BJ (cell line): Measurements from ENCODE around the gene OCLN. TPM values are rescaled to one million over a fixed set of nuclear protein-coding genes. Genes with fewer than 3 reads are reported as not detected.
"Not testable (repeated sequence)": the region's sequence is repeated elsewhere in the genome, so short reads cannot be mapped to it uniquely, and the experiment has no call there.

ENCODE experiments used
- CTCF ChIA-PET: fragments of 350-600 bp; formaldehyde crosslinking; extraction: SDS; loops from one replicate; lab custom pipeline; 2021; ENCODE audit warnings: antibody characterized with exemption, inconsistent platforms; lab: Yijun Ruan, JAX
- POLR2A ChIA-PET: fragments of 300-600 bp; sonication (Branson Sonifier 250); formaldehyde crosslinking; extraction: SDS; loops from one replicate; lab custom pipeline; 2021; ENCODE audit warnings: antibody characterized with exemption; lab: Charles Lee
- DNase-seq: peaks from one replicate; pipeline ENCODE4 v3.0.0-alpha.2; 2011; ENCODE audit warnings: low read depth
- H3K27me3 ChIP-seq: 2 replicates; pipeline ENCODE4 v1.6.0; 2011; ENCODE audit warnings: low read length; ENCODE audit not compliant: control insufficient read depth, insufficient read depth
- H3K36me3 ChIP-seq: 2 replicates; pipeline ENCODE4 v1.5.1; 2011; ENCODE audit warnings: low read length; ENCODE audit not compliant: control insufficient read depth, insufficient read depth
- H3K4me3 ChIP-seq: 2 replicates; pipeline ENCODE4 v1.5.1; 2011; ENCODE audit warnings: low read depth, mild to moderate bottlenecking, control low read depth, low read length
- polyA plus RNA-seq: library from polyadenylated mRNA; depleted of rRNA; stranded (reverse); fragments of >200 nt; gene quantifications from 2 replicates; pipeline ENCODE4 v1.2.3, GENCODE V29; 2011
- TF ChIP-seq, protein P1 (sequence below): IDR thresholded peaks from 2 replicates; pipeline ENCODE4 v1.5.1; 2011; ENCODE audit warnings: low read depth, mild to moderate bottlenecking, control low read depth, inconsistent platforms, low read length, moderate library complexity; ENCODE audit not compliant: insufficient read depth

The OCLN gene
- polyA plus RNA-seq, 1 experiment = 0.25 TPM

DNA sequence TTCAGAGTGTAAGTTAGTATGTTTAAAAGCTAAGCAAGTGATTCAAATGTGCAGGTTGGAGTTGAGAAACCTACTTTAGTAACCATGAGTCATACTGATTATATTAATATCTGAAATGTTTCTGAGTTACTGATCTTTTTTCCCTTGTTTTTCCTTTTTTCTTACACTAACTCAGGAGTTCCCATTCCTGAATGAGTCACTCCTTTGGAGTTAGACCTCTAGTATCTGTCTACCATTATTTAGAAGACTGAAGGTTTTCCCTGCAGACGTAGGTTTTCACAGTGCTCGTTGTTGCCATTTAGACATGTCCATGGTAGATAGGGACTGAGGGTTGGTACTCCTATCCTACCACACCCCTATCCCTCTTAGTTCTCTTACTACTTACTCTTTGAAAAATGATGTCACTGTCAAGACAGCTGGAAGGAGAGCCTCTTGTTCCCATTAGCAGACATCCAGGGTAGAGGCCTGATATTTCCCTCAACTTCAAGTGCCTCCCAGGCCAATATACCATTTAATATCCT, 20.2 kb downstream of the OCLN start:
- Histone ChIP-seq H3K27me3 (no peaks in the 10 kb centered on the region), H3K4me3 (no peak overlapping the region), H3K36me3 (no peaks in the 10 kb centered on the region)
- CTCF ChIA-PET = interaction anchor here (1.8 kb wide), 1 partner anchor 14 kb away, joined by 6 read pairs; no protein-coding TSS in a partner anchor
- DNase-seq = peak; percentile 46
- TF ChIP-seq, protein P1, sequence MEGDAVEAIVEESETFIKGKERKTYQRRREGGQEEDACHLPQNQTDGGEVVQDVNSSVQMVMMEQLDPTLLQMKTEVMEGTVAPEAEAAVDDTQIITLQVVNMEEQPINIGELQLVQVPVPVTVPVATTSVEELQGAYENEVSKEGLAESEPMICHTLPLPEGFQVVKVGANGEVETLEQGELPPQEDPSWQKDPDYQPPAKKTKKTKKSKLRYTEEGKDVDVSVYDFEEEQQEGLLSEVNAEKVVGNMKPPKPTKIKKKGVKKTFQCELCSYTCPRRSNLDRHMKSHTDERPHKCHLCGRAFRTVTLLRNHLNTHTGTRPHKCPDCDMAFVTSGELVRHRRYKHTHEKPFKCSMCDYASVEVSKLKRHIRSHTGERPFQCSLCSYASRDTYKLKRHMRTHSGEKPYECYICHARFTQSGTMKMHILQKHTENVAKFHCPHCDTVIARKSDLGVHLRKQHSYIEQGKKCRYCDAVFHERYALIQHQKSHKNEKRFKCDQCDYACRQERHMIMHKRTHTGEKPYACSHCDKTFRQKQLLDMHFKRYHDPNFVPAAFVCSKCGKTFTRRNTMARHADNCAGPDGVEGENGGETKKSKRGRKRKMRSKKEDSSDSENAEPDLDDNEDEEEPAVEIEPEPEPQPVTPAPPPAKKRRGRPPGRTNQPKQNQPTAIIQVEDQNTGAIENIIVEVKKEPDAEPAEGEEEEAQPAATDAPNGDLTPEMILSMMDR = no peak
- POLR2A ChIA-PET = no interaction called here

DNA sequence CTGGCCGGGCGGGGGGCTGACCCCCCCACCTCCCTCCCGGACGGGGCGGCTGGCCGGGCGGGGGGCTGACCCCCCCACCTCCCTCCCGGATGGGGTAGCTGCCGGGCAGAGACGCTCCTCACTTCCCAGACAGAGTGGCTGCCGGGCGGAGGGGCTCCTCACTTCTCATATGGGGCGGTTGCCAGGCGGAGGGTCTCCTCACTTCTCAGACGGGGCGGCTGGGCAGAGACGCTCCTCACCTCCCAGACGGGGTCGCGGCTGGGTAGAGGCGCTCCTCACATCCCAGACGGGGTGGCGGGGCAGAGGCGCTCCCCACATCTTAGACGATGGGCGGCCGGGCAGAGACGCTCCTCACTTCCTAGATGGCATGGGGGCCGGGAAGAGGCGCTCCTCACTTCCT, 23.0 kb downstream of the OCLN start:
- POLR2A ChIA-PET, CTCF ChIA-PET, H3K4me3 ChIP-seq, H3K27me3 ChIP-seq, H3K36me3 ChIP-seq, DNase-seq: not testable (repeated sequence)

DNA sequence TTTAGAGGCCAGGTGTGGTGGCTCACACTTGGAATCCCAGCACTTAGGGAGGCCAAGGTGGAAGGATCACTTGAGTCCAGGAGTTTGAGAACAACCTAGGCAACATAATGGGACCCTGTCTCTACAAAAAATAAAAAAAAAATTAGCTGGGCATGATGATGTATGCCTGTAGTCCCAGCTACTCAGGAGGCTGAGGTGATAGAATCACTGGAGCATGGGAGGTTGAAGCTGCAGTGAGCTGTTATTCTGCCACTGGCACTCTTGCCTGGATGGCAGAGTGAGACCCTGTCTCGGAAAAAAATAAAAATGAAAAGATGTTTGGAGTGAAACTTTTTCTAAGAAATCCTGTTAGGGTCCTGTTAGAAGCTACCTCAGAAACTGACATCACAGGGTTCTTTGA, 24.2 kb downstream of the OCLN start:
- H3K27me3 ChIP-seq = no peaks in the 10 kb centered on the region
- no peaks in the 10 kb centered on the region for H3K36me3 ChIP-seq
- DNase-seq = no peak
- TF ChIP-seq, protein P1 = no peak
- H3K4me3 ChIP-seq = no peak overlapping the region
- ChIA-PET POLR2A (no interaction called here), CTCF (no interaction called here)

DNA sequence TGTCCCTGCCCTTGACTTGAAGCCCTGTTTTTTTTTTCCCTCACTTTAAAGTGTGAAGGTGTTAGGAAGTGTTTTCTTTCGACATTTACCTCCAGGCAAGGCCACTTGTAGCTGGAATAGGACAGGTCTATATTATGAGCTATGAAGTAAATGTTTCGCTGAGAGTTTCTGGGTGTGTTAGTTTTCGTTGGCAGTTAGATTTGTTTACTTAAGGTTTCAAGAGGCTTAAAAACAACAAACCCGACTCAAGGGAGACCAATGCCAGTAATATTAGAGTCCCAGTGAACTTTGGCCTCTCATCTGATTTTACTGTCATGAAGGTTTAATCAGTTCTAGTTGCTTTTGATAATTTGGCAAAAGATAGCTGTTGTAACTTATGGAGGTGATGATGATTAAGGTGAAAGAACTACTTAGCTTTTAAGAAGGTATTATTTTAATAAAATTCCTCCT, 25.2 kb downstream of the OCLN start:
- Histone ChIP-seq H3K27me3 (no peaks in the 10 kb centered on the region), H3K4me3 (no peak overlapping the region), H3K36me3 (no peaks in the 10 kb centered on the region)
- no peak for DNase-seq
- POLR2A ChIA-PET = no interaction called here
- TF ChIP-seq, protein P1 = no peak
- CTCF ChIA-PET = no interaction called here

DNA sequence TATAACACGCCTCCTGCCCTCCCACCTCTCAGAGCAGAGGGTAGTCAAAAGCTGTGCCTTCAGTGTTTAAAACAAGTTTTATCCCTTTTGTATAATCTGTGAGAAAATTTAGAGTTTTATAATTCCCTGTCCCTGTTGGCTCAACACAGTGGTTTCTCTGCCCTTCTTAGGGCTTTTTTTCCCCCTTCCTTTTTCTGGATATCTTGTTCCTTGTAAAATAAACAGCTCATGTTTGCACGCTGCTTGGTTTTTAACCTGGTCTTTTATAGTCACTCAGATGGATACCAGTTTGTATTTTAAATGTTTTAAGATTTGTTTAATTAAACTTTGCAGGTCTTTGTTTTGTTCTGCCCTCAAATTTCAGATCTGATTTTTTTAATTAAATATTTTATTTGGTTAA, 26.7 kb downstream of the OCLN start:
- CTCF ChIA-PET = no interaction called here
- TF ChIP-seq, protein P1 = no peak
- DNase-seq = no peak
- Histone ChIP-seq H3K4me3 (no peak overlapping the region), H3K27me3 (no peaks in the 10 kb centered on the region), H3K36me3 (no peaks in the 10 kb centered on the region)
- POLR2A ChIA-PET = no interaction called here

DNA sequence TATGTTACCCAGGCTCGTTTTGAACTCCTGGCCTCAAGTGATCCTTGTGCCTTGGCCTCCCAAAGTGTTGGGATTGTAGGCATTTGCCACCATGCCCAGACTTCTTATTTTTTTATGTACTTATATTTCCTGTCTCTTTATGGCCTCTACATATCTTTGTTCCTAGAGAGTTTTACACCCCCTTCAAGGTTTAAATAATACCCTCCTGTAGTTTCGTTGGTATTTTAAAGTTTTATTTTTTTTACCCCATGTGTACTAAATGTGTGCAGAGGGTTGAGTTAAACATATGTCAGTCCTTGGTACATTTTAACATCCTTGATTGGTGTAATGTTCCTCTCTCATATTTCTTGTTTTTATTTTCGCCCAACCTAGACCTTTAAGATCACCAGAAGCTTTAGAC, 29.4 kb downstream of the OCLN start:
- ChIA-PET POLR2A (no interaction called here), CTCF (no interaction called here)
- no peak for DNase-seq
- H3K36me3 ChIP-seq = no peaks in the 10 kb centered on the region
- H3K27me3 ChIP-seq = no peaks in the 10 kb centered on the region
- no peak overlapping the region for H3K4me3 ChIP-seq
- TF ChIP-seq, protein P1 = no peak
